ENCODE measurements around the gene SARNP.
"Not testable (repeated sequence)": the region's sequence is repeated elsewhere in the genome, so short reads cannot be mapped to it uniquely, and the experiment has no call there.

Gene SARNP

DNA sequence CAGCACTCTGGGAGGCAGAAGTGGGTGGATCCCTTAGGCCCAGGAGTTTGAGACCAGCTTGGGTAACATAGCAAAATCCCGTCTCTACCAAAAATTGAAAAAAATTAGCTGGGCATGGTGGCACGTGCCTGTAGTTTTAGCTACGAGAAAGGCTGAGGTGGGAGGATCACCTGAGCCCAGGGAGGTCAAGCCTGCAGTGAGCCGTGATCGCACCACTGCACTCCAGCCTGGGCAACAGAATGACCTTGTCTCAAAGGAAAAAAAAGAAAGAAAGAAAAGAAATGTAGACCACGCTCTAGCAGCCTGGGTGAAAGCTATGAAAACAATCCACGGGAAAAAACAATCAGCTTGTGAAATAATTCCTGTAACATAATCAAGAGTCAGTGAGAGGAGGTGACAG, 29.0 kb downstream of the SARNP start:
- no peak for DNase-seq

DNA sequence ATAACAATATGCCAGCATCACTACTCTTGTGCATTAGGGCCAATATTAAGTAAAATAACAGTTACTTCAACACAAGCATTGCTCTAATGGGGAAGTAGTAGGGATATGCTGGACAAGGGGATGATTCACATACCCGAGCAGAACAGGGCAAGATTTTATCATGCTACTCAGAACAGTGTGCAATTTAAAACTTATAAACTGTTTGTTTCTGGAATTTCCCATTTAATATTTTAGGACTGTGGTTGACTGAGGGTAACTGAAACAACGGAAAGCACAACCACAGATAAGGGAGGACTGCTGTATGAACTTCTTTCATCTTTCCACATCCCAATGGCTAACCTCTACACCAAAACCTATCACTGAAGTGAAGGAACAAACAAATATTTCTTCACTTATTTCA, 36.8 kb downstream of the SARNP start:
- no peak for DNase-seq

DNA sequence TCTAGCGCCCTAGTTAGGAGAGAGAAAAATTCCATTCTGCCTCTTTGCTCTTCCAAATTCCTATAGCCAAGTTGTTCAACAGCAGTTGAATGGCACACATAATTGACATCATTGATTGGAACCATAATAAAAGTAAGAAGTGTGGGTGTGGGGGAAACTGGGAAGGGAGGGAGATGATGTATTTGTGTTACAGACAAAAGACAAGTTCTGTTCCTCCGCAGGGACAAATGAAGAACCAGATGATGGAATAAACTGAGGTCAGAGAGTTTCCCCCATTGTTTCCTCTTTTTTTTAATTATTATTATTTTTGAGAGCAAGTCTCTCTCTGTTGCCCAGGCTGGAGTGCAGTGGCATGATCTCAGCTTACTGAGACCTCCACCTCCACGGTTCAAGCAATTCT, 39.7 kb downstream of the SARNP start:
- DNase-seq: no peak

DNA sequence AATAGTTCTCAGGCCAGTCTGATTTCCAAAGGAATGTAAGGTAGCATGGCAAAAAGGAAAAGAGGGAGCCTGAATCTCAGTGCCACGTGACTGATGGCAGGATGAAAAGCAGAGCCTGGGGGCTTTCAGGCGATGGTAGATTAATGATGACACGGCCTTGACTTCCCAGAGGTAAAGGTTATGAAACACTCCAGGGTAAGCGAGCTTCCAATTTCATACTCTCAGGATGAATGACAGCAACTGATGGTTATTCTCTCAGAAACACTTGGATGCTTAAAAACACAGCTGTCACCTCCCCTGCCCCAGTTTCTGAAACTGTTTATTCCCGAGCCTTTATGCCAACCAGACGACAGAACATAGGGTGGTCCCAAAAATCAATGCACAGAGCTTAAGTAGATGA, 45.8 kb downstream of the SARNP start:
- DNase-seq: peak; percentile 43

DNA sequence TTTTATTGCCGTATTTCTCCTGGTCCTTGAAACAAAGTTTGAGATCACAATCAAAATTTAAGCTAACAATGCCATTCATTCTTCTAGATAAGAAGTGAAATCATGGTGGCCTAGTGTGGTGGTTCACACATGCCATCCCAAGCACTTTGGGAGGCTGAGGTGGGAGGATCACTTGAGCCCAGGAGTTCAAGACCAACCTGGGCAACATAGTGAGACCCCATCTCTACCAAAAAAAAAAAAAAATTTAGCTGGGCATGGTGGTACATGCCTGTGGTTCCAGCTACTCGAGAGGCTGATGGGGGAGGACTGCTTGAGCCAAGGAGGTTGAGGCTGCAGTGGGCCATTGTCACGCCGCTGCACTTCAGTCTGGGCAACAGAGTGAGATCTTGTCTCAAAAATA, 50.4 kb downstream of the SARNP start:
- DNase-seq: no peak

DNA sequence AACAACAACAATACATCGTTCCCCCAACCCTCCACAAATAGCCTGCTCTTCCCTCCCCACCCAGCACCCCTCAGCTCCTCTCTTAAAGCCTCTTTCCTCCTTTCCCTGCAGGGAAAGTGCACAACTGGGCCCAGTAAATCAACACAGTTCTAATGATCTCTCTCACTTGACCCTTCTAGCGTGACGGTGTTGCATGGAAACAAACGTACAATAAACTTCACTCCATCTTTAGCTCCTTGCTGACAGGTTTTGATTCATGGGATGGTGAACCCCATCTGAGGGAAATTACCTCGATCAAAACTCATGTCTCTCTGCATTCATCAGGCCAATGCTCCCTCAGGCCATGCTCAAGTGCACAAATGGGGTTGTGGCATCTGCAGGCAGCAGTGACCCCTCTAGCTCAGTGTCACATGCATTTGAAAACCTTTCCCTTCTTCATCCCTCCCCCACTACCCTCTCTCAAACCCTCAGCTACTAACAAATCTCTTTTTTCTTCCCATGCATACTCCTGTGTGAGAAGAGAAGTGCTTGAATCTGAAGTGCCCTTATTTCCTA, 51.7 kb downstream of the SARNP start:
- no peak for DNase-seq

DNA sequence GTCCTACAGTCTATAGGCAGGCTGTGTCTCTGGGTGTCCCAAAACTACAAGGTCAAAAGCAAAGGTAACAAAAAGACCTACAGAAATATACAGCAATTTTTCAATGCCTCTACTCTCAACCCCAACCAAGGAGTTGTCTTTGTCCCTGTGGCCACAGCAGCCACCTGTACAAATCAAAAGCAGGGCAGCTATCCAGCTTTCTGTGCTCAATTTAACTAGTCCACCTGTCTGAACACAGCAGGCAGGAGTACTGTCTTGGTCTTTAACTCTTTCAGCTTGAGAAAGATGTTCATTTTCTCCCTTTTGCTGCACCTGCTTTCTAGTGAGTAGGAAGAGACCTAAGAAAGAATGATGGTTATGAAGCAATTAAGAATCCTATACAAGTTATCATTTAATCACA, 54.9 kb downstream of the SARNP start:
- no peak for DNase-seq

DNA sequence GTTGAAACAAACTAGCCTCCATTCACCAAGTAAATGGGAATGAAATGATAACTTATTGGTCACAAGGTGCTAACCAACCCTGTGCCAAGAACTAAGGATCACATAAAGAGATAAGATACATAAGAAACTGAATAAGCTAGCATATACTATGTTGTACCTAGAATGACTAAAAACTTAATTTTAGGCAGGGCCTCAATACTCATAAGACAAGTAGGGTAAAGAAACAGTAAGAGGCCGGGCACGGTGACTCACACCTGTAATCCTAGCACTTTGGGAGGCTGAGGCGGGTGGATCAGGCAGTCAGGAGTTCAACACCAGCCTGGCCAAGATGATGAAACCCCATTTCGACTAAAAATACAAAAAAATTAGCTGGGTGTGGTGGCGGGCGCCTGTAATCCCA, 56.9 kb downstream of the SARNP start:
- DNase-seq: no peak

DNA sequence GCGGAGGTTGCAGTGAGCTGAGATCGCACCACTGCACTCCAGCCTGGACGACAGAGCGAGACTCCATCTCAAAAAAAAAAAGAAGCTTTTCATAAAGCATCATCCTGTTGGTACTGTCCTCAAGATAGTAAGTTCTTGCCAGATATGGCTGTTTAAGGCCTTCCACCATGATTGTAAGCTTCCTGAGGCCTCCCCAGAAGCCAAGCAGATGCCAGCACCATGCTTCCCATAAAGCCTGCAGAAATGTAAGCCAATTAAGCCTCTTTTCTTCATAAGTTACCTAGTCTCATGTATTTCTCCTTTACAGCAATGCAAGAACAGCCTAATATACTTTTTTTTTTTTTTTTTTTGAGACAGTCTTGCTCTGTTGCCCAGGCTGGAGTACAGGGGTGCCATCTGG, 58.9 kb downstream of the SARNP start:
- DNase-seq: not testable (repeated sequence)

DNA sequence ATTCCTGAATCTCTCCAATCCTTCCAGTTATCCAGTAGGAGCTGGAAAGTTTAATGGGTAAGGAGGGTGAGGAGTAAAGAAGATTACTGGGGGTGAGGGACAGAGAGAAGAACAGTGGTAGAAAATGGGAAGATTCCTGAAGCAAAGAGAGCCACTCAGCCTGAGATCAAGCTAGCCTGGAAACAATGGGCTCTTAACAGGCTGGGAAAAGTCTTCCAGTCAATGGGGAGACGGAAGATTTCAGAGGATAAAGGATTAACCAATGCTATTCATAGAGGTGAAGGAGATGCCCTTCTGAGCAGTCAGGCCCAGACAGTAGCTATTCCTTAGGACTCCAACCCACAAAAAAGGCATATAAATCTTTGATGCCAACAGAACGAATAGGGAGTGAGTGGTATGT, 59.8 kb downstream of the SARNP start:
- no peak for DNase-seq

DNA sequence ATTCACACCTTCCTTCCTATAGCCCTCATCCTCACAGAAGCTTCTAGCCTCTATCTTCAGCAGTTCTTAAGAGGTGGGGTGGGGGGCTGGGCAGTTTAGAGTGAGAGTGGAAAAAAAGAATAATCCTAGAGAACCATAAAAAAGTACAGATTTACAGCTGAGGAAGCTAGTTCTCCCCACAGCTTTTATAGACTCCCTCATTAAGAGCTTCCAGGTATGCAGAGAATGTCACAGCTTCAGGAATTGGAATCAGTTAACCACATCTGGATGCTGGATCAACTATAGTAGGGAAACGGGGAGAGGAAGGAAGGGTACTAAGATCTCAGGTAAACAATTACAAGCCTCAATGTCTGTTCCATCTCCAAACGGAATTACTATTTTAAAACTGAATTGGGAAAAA, 62.3 kb downstream of the SARNP start:
- no peak for DNase-seq

DNA sequence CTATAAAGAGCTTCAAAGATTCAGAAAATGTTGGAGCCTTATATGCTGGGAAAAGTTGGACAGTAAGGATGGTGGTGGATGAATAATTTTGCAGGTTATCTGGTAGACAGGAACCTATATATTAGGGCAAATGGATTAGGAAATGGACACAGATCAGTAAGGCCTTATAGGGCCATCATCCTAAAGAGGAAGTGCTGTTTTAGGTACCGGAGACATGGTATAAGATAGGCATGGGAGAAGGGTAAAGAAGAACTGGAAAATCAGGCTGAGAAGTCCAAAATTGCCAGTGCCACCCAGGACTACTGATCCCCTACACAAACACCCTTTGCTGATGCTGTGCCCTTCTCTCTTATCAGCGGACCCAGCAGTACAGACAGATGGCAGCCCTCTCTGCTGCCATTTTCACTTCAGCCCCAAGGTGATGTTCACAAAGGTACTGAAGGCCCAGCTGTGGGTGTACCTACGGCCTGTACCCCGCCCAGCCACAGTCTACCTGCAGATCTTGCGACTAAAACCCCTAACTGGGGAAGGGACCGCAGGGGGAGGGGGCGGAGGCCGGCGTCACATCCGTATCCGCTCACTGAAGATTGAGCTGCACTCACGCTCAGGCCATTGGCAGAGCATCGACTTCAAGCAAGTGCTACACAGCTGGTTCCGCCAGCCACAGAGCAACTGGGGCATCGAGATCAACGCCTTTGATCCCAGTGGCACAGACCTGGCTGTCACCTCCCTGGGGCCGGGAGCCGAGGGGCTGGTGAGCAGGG, 69.1 kb downstream of the SARNP start:
- no peak for DNase-seq

DNA sequence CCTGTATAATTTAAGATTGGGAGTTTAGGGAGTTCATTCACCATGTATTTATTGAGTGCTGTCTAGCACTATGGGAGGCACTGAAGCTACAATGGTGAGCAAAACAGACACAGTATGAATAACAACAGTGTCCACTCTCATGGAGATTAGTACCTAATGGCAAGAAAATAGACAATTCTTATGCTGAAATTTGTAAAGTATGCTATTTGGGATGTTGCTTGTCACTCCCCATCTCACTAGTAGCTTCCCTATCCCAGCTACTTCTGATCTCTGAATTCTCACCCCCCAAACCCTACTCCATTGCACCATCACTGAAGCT, 70.7 kb downstream of the SARNP start:
- no peak for DNase-seq

DNA sequence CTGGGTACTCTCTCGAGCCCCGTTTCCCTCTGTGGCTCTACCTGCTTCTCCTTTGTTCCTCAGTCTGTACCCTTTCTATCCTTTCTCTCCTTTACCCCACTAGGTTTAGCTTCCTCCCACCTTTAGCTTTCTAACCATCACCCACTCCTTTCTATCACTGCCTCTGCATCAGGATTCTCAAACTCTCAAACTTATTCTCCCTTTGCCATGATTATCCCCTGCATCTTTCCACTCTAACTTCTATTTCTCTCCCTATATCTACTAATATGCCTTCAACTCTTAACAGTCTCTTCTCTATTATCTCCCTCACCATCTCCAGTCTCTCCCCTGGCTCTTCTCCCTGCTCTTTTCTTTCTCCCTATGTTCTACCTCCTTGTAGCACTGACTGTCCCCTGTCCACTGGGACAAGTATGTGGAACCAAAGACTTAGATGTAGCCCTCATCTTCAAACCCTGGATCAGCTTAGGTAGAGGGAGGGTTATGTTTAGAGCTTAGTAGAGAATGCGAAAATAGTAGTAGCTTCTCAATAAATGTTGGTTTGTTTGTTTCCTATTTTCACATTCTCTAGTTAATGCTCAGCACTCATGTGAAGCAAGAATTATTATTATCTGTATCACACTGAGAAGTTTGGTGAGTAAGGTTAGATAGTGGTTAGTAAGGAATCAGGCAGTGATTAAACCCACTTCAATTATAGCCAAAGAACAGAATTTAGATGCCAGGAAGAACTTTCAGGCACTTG, 71.2 kb downstream of the SARNP start:
- no peak for DNase-seq

DNA sequence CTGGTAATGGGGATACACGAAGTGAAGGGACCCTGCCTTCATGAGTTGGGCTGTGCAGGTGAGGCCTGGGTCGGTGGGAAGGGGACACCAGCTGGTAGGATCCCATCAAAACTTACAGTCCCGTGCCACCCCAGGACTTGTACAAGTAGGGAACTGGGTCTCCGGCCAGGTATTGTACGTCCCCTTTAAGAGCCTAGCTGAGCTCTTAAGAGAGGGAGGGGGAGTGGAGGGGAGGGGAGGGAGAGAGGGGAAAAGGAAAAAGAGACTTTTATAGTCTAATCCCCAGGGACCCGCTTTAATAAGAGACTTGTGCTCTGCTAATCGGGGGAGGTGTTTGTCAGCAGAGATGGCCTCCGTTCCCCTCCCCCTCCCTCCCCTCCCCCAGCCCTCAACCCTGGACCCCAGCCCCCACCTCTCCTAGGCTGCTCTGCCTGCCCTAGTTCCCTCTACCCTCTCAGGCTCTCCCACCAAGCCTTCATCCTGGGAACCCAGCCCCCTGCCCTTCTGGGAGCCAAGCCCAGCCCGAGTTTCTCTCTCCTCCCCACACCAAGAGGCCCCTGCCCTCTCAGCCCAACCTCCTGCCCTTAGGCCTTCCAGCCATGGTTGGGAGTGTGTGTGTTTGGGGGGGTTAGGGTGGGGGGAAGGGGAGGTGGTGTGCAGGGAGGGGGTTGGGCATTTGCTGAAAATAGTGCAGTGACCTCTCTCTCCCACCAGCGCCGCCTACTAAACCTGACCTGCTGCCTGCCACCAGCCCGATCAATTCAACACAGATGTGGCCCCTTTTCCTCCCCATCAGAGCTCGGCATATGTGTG, 72.0 kb downstream of the SARNP start:
- peak; percentile 80 for DNase-seq

DNA sequence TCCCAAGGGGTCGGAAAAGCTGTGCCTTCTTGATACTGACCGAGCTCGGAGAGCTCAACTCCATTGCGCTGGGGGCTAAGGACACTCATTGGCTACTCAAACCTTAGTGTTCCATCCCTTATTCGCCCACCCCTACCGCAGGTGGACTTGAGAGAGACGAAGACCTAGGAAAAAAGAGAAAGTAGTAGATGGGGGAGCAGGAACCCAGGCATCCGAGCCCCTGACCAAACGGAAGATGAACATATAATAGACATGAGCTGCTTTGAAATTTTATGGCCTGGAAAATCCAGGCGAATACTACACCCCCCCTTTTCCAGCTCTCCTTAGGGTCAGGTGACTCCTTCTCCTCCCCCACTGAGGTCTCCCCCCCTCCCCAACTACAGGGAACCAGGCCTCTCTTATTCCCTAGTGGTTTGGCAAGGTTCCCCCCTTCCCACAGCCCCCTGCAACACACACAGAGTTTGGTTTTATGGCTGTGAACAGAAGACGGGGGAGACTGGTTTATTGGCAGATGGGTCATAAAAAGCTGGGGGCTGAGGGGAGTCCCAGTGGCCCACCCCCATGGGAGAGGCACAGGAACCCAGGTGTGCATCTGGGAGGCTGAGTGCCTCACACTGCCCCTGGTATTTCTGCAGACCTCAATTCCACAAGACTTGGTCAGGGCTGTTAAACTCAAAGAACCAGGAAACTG, 73.0 kb downstream of the SARNP start:
- no peak for DNase-seq

DNA sequence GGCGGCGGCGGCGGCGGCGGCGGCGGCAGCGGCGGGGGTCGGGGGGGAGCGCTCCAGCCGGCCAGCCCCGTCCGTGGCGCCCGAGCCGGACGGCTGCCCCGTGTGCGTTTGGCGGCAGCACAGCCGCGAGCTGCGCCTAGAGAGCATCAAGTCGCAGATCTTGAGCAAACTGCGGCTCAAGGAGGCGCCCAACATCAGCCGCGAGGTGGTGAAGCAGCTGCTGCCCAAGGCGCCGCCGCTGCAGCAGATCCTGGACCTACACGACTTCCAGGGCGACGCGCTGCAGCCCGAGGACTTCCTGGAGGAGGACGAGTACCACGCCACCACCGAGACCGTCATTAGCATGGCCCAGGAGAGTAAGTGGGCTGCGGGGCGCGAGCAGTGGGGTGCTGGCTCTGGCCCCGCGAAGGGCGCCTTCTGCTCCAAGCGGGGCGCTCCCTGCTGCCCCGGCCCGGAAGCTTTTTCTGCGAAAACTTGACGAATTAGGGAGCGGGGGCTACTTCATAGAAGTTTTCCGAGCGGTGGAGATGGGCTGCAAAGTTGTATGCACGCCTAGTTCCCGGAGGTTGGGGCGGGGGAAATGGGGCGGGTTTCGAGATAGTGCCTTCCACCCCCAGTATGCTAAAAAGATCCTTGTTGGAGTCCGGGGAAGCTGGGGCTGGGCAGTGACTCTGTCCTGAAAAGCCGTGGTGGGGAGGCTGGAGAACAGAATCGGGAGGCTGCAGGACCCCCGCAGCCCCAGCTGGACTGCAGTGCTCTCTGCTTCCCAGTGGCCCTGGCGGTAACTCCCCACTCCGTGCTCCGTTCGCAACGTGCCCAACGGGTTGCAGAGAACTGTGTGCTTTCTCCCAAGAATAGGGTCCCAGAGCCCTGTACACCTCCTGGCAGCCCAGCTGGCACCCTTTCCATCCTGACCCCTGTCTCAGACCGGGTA, 73.9 kb downstream of the SARNP start:
- peak; percentile 80 for DNase-seq

DNA sequence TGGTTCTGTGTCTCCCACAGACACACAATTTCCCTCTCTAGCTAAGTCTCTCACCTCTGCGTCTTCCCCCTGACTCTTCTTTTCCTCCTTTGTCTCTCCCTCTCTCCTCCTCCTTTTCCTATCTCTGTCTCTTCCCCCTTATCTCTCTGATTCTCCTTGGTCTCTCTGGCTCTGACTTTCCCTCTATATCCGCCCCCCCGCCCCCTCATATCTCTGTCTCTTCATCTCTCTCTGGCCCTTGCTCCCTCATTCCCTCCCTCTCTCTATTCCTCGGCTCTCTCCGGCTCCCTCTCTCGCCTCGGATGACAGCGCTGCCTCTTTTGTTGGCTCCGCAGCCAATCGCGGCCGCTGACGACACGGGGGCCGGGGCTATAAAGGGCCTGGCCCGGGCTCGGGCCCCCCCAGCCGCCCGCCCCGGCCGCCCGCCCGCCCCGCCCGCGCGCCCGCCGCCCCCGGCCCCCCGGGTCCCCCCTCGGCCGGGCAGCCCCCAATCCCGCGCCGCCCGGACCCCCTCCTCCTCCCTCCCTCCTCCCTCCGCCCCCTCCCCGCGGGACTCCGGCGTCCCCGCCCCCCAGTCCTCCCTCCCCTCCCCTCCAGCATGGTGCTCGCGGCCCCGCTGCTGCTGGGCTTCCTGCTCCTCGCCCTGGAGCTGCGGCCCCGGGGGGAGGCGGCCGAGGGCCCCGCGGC, 74.7 kb downstream of the SARNP start, which contains the start of gene GDF11:
GDF11 (plus strand) TSS at position 404 of the 687 bp plus-strand sequence; CDS start at position 599, 195 bp downstream.
- DNase-seq: peak; percentile 82

DNA sequence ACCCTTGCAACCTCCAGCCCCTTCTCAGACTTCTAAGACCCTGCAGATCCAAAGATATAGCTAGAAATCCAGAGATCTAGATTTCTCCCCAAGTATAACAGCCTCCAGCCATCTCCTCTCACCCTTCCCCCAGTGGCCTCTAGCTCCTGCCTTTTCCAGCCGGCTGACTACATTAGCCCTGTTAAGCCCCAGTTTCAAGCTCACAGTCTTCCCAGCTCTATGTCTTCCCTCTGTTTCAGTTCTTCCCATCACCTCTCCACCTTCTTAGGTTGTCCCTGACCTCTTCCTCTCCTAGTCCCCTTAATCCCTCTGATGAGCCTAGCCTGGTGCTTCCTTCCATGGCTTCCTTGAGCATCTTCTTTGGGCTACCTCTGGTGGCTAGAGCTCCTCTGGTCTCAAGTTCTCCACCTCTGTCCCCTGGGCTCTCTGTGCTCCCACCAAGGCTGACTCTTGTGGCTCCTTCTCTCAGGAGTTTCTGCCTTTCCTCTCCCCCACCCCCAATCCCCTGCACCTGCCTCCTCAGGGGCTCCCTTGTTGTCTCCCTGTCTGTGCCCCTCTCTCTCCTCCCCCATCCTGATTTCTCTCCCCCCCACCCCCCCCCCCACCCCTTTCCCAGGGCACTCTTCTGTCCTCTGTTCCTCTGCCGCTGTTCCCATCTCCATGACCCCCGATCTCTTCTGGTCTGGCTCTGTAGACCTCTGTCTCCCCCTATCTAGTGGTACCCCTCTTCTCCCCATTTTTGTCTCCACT, 75.4 kb downstream of the SARNP start:
- DNase-seq: peak; percentile 51

DNA sequence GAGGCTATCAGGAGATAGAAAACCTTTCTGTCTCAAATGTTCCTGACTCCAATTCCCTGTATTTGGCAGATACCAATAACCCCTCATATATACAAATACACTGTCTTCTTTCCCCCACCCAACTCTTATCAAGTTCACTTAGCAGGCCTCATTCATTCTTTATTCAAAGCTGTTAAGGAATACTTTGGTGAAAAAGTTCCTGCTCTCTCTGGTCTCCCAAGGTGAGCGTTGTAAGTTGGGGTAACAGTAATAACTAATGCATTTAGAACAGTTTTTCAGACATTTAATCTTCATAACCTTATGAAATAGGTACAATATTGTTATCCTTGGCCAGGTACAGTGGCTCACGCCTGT, 78.5 kb downstream of the SARNP start:
- no peak for DNase-seq
